Fibroblast of skin of back (primary cell): Measurements from ENCODE around the gene VWA5A.

Source experiments
- DNase-seq: peaks from one replicate; pipeline ENCODE4 v3.0.0-alpha.2; 2013

VWA5A gene

DNA sequence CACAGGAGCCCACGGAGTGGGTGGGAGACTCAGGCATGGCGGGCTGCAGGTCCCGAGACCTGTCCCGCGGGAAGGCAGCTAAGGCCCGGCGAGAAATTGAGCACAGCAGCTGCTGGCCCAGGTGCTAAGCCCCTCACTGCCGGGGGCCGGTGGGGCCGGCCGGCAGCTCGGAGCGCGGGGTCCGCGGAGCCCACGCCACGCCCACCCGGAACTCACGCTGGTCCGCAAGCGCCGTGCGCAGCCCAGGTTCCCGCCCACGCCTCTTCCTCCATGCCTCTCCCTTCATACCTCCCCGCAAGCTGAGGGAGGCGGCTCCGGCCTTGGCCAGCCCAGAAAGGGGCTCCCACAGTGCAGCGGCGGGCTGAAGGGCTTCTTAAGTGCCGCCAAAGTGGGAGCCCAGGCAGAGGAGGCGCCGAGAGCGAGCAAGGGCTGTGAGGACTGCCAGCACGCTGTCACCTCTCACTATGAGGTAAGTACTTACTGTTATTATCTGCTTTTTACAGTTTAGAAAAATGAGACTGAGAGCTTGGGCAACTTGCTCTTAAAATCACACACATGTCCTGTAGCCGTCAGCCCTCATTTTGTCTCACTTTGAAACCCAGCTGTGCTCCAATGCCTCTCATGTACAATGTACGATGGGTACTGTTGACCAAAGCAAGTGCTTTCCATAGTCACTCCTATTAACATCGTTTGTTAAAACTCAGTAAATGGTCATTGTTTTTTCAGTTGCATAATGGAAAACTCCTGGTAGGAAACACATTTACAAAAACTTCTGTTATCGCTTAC, 55.7 kb downstream of the VWA5A start:
- DNase-seq = no peak

DNA sequence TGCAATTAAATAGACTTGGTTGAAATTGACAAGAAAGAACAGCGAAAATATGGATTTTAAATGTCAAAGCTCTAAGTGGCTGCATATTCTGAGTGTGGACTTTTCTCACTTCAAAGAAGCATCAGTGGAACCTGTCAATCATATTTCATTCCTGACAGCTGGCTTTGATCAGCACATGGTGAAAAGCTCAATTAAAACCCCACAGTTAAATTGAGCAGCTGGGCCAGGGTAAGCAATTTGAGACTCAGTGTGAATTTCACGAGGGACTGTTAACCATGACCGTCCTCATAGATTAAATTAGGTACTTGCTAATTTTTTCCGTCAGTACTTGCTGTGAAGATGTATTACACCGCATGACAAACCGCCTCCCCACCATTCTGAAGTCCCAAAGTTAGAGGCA, 56.9 kb downstream of the VWA5A start:
- no peak for DNase-seq

DNA sequence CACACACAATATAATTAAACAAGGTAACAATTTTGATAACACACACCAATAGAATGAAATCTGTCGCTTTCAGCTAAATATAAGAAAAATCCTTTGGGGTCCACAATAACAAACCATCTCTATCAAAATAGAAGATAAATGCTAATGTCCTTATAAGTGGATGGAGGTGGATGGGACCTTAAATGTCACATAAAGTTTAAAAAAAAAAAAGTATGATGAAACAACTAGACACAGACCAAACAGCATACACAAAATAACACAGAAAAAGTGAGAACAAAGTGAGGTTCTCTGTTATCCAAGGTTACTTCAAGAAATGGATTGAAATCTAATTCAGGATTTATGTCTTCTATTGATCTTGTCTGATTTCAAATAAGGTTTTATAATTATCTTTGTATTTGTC, 57.3 kb downstream of the VWA5A start:
- DNase-seq = no peak

DNA sequence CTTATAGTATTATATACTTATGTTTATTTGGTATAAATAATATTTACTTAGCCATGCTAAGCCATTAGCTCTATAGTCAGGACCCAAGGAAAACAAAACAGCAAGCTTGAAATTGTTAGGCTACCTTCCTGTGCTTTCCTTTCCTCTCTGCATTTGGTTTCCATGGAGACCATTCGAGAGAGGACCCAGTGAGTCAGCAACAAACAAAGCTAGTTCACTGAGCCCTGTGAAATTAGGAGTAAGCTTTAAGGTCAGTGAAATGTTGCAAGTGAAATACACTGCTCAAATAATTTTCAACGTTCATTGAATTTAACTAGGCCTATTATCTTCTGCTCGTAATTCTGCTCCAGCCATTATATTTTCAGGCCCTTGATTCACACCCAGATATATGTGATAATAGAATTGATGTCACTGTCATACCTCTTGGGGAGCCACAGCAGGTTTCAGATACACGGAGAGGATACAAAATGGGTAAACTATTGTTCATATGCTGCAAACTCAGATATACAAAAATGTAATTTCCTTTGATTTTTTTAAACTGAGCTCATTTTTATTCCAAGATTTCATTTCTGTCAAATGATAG, 58.8 kb downstream of the VWA5A start:
- DNase-seq = peak; percentile 82

DNA sequence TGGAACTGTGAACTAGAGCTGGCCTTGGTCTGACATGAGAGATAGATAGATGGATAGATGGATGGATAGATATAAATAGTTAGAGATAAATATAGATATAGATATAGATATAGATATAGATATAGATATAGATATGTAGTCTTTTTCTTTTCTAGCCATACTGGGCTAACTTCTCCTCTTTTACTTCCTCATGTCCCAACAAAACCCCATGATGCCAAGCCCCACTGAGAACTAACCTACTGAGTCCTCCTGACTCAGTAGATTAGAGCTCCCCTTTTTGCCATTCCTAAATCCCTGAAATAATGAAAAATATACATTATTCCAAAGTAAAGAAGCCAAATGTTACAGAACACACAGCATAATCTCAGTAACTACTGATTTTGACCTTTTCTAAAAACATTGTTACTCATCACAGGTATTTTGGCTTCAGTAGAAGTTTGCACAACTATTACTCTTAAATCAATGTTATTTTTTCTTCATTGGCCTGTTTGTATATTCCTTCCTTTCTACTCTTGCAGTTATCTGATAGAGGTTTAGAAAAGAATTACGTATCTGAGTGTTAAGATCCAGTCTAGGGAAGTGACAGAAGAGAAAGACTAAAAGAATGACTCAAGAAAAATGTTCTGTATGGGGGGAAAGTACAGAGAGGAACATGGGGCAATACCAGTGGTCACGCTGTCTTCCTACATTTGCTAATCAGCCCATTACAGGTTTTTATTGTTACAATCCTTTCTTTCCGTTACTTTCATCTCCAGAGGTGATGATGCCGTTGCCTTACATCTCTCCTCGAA, 61.9 kb downstream of the VWA5A start:
- DNase-seq = no peak

DNA sequence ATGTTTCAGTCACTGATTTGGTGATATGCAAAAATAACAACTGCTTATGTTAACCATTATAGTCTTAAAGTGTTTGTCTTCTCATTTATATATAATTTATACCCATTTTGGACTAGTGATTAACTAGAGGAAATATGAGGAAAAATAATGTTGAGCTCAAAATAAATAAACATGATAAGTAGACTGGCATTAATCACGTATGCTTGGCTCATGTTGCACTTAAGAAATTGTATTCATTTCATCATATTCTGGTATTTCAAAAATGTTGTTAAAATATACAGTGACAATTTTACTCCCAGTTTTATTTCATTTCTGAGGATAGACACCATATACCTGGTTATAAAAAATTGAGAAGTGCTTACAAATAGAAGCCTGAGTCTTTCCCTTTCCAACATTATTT, 64.1 kb downstream of the VWA5A start:
- peak; percentile 27 for DNase-seq

DNA sequence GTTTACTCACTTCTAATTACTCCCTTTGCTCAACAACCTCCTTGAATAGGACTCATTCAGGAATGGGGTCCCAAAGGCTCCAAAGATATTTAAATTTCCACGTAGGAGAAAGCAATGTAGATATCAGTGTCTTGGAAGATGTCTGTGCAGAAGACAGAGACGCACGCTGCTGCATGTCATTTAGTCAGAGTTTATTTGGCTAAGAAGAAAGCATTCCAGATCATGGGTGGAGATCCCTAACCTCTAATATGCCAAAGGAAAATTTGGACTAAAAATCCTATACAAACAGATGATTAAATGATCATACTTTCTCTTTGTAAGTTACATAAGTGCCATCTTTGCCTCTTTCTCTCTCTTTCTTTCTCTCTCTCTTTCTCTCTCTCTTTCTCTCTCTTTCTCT, 67.8 kb downstream of the VWA5A start, which contains the start of gene OR10D3:
TSS of gene OR10D3 (plus strand) at position 278 of the 400 bp plus-strand sequence. CDS start 1,925 bp downstream, outside the sequence.
- DNase-seq = no peak

DNA sequence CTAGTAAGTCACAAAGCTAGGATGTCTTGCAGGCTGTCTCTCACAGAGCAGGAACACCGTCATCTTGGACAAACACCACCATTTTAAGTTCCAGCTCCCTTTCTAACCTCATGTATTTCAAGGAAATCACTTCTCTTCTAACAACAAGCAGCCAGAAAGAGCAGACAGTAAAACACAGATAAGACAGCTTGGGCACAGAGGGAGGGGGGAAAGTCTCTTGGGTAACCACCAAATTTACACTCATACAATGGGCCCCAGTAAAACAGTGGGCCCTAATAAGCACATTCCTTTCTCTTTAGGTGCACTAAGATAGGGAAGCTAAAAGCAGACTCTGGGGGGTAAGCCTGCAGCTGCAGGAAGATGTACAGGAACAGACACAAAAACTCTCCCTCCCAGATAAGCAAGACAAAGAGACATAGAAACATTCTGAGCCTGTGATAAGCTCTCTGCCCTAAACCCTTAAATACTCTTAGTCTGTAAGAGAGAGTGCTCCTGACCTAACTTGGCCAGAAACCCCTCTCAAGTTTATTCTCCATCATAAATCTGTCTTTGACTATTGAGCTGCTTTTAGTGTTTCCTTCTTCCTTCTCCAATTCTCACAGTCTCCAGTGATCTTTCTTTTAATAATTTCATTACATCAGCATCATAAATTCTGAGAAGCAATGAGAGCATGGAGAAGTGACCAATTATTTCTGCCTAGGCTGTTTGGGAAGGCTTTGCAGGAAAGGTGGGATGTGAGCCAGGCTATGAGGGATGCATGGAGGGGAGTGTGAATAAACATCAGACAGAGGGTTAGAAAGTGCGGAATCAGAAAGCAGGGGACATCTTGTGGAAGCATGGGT, 75.3 kb downstream of the VWA5A start:
- no peak for DNase-seq

DNA sequence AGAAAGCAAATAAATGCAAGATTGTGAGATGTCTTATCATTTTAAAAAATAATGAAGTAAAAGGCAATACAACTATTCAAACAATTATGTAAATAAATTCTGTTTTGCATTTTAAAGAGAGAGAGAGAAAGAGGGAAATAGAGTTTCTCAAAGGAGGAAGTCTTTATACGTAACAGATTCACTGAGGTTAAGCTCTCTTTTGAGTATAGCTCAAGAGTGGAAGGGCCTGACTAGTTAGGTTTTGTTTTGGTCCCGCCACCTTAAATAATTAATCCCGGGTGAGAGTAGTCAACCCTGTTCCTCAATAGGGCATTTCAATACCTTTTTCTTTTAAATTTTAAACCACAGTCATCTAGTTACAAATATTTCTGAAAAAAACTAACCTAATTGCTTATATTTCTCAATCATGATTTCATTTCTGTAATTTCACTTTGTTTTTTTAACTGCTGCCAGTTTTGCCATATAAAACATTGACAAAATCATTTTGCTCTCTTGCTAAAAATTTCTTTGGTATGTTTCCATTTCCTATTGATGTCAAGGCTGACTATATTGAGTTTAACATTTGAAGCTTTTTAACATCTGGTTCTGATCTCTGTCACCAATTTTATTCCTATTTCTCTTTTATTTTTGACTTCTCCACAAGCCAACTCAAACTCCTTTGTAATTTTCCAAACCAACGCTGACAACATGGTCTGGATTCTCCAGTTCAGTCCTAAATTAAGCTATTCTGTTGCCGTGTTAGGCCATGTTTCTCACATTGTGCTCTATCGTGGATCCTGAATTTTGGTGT, 78.2 kb downstream of the VWA5A start:
- DNase-seq = no peak

DNA sequence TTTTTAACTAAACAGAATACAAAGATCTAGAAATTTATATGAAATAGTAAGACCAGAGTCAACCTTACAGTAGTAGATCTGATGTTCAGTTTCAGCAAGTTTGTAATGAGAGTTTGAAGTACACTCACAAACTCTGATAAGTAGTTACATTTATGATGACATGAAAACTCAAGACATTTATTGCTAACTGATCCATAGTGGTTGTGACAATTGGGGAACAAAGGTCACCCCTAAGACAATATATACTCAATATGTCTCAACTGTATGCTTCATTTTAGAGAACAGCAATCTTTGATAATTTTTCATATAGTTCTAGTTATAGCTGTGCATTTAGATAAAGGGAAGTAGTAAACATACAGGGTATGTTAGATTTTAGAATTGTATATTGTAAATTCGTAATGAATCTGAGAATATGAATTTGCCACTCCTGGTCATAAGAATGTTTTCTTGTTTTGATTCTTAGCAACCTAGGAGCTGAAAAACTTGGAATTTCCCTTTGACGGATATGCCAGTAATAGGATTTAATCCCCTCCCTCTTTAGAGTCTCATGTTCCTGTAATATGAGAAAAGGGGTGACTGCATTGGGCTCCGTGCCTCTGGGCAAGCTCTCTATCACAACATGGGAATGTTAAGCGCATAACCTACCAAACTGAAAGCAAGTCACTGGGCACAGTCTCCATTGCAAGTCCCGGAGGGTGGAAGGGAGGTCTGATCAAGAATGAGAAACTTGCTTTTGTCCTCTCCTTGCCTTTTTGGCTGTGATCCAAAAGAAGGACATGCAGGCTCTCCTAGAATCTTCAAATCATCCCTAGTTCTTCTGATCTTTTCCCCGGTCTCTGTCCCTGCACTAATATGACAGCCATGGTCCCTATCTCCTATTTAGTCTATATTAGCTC, 79.3 kb downstream of the VWA5A start:
- DNase-seq = peak; percentile 7

DNA sequence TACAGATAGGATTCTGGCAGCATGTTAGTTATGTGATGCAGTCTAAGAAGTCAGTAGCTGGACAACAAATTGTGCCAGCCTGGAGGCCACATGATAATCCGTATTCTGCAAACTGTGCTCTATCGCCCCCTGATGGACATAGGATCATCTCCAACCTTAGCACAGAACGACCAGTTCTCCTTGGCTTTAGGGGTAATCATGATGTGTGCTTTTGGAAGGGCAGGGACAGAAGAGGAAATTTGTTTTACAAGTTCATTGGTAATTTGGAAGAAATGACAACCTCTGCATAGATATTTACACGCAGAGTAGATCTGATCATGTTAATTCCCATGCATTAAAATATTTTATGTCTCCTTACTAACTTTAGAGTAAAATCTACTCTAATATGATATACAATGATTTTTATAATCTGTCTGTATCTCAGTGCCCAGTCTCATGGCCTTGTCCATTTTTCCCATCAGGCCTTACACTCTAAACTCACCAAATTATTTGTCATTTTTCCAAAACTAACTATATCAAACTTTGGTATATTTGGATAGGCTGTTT, 80.0 kb downstream of the VWA5A start:
- peak; percentile 63 for DNase-seq
